HG03097 (cell line): ENCODE results near the gene PSMD1.
"Not testable (repeated sequence)": the region's sequence is repeated elsewhere in the genome, so short reads cannot be mapped to it uniquely, and the experiment has no call there.

Experiments
- ATAC-seq: cut with Tn5 transposase; IDR thresholded peaks from one replicate; pipeline ENCODE4 v1.9.1; 2021; ENCODE audit not compliant: unreplicated experiment, low FRiP score

Gene PSMD1

GRCh38 chr2:231140808-231141207, 84.1 kb downstream of the PSMD1 start:
- not testable (repeated sequence) for ATAC-seq

- ATAC-seq = no peak
These were observed 88.2 kb downstream of the PSMD1 start for GRCh38 chr2:231144896-231145295.

- no peak for ATAC-seq
These were observed 90.0 kb downstream of the PSMD1 start for GRCh38 chr2:231146665-231147064.

DNA sequence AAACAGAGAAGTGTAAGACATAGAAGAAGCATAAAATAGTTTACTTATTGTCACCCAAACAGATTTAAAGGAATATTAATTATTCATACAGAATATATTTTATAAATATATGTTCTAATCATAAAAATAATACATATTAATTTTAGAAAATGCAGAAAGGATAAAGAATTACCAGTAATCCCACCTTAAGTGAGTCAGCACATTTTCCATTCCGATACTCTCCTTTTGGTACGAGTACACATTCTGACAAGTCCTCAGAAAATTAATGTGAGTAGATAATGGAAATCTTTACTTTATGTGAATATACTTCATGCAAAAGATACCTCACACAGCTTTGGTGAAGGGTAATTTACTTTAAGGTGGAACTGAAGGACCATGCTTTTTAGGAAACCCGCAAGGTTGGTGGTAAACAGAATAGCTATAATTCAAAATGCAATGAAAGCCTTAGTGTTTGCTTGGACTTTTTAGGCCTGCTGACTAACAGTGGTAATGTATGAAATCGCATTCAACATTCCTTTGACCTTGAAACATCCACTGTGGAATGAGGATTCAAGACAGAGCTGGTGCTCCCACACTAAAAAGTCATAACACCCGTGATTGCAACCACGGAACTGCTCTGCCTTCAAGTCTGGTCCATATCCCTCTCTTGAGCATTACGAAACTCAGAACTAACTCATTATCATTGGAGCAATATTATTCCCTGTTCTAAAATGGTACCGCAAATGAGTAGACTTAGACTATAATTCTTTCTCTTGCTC, 96.3 kb downstream of the PSMD1 start:
- no peak for ATAC-seq

DNA sequence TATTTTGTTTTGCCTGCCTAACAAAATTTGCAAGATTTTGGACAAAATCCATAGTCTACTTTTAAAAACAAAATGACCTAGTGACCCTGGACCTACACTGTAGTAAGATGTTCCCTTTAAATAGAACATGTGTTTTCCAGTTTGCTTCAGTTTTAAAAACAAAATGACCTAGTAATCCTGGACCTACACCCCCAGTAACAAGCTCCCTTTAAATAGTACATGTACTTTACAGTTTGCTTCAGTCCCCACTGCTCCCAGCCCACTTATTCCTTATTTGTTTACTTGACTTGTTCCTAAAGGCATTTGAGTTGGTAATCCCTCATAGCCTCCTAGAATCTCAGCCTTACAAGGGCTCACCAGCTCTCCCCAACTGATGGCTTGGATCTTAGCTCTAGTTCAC, 102.6 kb downstream of the PSMD1 start:
- ATAC-seq = no peak

DNA sequence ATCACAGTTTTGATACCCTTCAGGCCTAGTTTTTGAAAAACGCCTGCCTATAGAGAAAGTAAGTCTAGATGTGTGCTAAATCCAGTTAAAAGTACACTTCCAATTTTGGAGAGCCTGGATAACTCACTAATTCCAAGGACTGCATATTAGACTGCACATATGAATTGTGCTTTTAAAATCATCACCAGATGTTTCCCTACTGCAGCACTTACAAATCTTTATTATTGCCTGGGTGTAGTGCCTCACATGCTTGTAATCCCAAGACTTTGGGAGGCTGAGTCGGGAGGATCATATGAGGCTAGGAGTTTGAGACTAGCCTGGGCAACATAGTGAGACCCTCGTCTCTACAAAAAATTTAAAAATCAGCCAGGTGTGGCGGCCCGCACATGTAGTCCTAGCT, 104.0 kb downstream of the PSMD1 start:
- no peak for ATAC-seq

DNA sequence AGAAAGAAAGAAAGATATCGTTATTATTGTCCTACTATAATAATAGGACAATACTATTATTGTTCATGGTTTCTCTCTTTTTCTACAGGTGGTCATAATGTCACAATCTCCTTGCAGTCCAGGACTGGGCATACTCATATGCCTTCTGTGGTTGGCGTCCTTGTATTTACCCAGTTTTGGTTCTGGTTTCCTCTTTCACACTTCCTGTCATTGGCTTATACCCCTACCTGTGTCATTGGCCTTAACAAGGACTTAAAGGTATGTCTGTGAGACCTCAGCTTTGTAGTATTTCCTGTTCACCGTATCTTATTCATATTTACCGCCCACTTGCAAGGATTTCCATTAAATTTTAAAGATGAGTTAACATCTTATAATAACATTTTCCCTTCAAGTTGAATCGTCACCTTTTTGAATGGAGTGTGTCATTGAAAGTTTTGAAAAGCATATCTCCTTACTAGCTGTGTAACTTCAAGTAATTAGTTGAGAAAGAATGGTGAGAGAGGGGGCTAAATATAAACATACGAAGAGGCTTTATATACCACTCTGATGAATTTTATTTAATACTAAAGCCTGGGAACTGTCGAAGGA, 104.7 kb downstream of the PSMD1 start:
- ATAC-seq = no peak

- ATAC-seq = no peak
These were observed 105.2 kb downstream of the PSMD1 start for GRCh38 chr2:231161877-231162329.

DNA sequence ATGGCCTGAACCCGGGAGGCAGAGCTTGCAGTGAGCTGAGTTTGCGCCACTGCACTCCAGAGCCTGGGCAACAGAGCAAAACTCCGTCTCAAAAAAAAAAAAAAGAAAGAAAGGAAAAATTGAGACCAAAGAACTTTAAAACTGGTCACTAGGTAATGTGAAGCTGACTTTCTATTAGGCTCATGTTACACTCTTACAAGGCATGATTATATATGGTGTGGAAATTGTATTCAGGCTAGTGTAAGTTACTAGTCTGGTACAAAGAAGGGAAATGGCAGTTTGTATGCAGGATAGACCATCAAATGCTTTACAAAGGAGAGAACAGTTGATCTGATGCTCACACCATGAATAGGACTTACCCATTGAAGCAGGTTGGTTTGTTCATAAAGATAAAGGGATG, 106.3 kb downstream of the PSMD1 start:
- no peak for ATAC-seq

GRCh38 chr2:231163414-231164095, 106.9 kb downstream of the PSMD1 start:
- no peak for ATAC-seq

GRCh38 chr2:231167745-231168459, 111.2 kb downstream of the PSMD1 start:
- ATAC-seq = no peak

DNA sequence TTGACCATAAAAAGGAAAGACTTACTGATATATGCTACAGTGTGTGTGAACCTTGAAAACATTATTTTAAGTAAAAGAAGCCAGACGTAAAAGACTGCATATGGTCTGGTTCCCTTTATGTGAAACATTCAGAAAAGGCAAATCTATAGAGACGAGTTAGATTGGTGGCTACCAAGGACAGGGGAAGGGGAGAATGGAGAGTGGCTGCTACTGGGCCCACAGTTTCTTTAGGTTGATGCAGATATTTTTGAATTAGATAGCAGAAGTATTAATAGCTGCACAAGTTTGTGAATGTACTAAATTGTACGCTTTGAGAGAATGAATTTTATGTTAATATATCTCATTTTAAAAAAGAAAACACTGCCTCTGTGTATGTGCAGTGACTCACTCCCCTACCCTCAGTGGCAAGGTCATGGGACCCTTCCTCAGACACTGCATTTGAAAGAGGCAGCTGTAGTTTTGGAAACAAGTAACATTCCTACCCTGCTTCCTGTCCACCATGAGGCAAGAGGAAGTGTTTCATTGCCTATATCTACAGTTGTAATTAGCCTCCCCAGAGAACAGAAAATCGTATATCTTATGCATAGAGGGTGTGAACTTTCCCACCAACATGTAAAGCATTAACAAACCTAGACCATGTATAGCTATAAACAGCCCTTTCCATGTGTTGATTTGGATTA, 111.9 kb downstream of the PSMD1 start:
- no peak for ATAC-seq

GRCh38 chr2:231169488-231169887, 112.8 kb downstream of the PSMD1 start:
- ATAC-seq = no peak

- no peak for ATAC-seq
These were observed 113.4 kb downstream of the PSMD1 start for GRCh38 chr2:231170055-231170454.

- no peak for ATAC-seq
These were observed 115.4 kb downstream of the PSMD1 start for GRCh38 chr2:231172025-231172424.

GRCh38 chr2:231174211-231174651, 117.6 kb downstream of the PSMD1 start:
- no peak for ATAC-seq

DNA sequence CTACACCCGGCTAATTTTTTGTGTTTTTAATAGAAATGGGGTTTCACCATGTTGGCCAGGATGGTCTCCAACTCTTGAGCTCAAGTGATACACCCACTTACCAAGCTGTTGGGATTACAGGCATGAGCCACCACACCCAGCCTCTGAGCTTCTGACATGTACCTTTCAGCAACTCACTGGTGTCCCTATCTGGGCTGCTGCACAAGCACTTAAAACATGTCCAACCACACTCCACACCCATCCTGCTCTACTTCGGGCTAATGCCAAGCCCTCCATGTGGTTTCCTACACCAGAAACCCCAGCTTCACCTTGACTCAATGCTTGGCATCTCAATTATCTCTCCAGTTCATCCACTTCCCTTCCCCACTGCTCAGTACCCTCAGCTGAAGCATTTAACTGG, 119.4 kb downstream of the PSMD1 start:
- no peak for ATAC-seq

DNA sequence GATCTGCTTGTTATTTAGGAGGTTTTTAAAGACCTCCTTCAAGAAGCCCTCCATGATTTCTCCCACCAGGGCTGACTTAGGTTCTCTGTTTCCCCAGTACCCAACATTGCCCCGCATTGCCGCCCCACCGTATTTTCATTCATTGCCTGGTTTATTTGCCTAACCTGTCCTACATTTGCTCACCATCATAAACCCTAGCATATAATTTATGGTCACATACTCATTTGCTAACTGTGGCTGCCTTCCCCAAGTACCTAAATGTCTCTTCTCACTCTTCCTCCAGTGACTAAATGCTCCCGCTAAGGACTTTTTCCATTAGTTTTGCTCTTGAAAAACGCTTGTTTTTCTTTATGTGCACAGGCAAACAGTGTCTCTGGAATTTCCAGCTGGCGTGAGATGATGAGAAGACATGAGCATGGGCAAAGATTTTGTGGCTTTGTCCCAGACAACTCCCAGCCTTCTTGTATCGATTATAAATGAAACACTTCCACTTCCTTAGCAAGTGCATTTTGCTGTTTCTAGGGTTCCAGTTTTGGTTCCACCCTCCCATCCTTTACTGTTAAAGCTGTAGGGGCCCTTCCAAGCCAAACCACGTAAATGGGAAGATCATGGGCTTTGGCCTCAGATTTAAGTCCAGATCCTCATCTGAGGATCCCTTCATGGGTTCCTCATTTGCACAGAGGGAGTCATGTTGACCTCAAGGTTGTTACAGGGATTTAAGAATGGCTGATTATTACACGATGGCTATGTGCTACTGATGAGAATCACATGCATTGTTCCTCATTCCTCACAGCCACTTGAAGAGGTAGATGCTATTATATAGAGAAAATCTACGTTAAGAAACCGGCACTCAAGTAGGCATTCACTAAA, 120.7 kb downstream of the PSMD1 start:
- no peak for ATAC-seq

GRCh38 chr2:231178805-231179204, 122.1 kb downstream of the PSMD1 start:
- ATAC-seq = not testable (repeated sequence)
